ENCODE data around the gene BTG4. TPM values are rescaled to one million over a fixed set of nuclear protein-coding genes. Genes with fewer than 3 reads are reported as not detected.

BTG4 gene
- total and polyA plus RNA-seq, 2 experiments from 2014 or later: 0.21 to 0.31 TPM

DNA sequence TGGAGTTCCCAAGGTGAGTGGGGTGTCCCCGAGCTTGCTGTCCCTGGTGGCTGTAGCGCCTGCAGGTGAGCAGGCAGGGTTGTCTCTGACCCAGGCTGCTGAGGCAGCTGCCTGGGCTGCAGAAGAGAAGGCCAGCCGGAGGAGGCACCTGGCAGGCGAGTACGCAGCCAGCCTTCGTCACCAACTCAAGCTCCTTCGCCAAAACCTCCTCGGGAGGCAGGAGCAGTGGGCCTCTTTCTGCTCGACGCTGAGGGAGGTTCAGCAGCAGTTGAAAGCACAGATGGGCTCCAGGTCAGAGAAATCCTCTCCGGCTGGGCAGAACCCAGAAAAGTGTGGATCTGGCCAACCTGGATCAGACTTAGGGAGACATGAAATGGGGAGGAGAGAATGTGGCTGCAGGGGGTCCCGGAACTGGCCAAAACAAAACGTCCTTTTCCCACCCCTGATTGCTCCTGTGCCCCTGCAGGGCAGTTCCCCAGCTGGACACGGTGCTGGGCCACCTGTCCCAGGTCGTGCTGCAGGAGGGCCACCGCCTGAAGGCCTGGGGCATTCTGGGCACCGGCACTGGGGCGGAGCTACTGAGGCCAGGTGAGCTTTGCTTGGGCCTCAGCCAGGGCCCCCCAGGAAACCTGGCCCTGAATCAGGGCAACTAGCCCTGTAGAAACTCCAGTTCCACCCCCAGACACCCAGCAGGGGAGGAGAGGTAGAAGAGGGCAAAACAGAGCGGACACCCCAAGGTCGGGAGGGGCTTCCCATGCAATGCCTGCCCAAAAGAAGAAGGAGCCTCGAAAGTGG, 56.7 kb downstream of the BTG4 start:
- no peaks in the 10 kb centered on the region for H3K9me2 ChIP-seq (ENCODE audit: insufficient read depth)
- peak overlapping the region; percentile 94 for H2AFZ ChIP-seq
- Mint-ChIP-seq H3K9me3 (no peaks in the 10 kb centered on the region), H3K36me3 (ENCODE audit: low read depth) (no peaks in the 10 kb centered on the region; the same call in 2 of the 3 replicates), H3K27me3 (ENCODE audit: insufficient read depth, low read depth, poor library complexity) (peaks cover 14% of the 10 kb centered on the region), H3K4me1 (peaks cover 14% of the 10 kb centered on the region), H3K4me3 (peak overlapping the region; percentile 74), H3K27ac (no peak overlapping the region)
- DNase-seq (ENCODE audit: low spot score) (no peak), ATAC-seq (peak; percentile 55)
- H4K20me1 ChIP-seq (replicated peaks; ENCODE audit: insufficient read depth): no peaks in the 10 kb centered on the region
- H3K4me1 ChIP-seq (ENCODE audit: insufficient read depth): no peaks in the 10 kb centered on the region
- TF ChIP-seq NANOG (IDR thresholded peaks at IDR 0.05; ENCODE audit: borderline replicate concordance): no peak
- TF ChIP-seq, protein P1, sequence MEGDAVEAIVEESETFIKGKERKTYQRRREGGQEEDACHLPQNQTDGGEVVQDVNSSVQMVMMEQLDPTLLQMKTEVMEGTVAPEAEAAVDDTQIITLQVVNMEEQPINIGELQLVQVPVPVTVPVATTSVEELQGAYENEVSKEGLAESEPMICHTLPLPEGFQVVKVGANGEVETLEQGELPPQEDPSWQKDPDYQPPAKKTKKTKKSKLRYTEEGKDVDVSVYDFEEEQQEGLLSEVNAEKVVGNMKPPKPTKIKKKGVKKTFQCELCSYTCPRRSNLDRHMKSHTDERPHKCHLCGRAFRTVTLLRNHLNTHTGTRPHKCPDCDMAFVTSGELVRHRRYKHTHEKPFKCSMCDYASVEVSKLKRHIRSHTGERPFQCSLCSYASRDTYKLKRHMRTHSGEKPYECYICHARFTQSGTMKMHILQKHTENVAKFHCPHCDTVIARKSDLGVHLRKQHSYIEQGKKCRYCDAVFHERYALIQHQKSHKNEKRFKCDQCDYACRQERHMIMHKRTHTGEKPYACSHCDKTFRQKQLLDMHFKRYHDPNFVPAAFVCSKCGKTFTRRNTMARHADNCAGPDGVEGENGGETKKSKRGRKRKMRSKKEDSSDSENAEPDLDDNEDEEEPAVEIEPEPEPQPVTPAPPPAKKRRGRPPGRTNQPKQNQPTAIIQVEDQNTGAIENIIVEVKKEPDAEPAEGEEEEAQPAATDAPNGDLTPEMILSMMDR (conservative IDR thresholded peaks at IDR 0.05; ENCODE audit: low read depth in 2 of 2): no peak
- TF ChIP-seq EZH2 (IDR thresholded peaks at IDR 0.05; ENCODE audit: low read depth, unreplicated experiment): no peak
- TF ChIP-seq, protein P2, sequence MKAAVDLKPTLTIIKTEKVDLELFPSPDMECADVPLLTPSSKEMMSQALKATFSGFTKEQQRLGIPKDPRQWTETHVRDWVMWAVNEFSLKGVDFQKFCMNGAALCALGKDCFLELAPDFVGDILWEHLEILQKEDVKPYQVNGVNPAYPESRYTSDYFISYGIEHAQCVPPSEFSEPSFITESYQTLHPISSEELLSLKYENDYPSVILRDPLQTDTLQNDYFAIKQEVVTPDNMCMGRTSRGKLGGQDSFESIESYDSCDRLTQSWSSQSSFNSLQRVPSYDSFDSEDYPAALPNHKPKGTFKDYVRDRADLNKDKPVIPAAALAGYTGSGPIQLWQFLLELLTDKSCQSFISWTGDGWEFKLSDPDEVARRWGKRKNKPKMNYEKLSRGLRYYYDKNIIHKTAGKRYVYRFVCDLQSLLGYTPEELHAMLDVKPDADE (IDR thresholded peaks at IDR 0.05): no peak
- TF ChIP-seq, protein P3, sequence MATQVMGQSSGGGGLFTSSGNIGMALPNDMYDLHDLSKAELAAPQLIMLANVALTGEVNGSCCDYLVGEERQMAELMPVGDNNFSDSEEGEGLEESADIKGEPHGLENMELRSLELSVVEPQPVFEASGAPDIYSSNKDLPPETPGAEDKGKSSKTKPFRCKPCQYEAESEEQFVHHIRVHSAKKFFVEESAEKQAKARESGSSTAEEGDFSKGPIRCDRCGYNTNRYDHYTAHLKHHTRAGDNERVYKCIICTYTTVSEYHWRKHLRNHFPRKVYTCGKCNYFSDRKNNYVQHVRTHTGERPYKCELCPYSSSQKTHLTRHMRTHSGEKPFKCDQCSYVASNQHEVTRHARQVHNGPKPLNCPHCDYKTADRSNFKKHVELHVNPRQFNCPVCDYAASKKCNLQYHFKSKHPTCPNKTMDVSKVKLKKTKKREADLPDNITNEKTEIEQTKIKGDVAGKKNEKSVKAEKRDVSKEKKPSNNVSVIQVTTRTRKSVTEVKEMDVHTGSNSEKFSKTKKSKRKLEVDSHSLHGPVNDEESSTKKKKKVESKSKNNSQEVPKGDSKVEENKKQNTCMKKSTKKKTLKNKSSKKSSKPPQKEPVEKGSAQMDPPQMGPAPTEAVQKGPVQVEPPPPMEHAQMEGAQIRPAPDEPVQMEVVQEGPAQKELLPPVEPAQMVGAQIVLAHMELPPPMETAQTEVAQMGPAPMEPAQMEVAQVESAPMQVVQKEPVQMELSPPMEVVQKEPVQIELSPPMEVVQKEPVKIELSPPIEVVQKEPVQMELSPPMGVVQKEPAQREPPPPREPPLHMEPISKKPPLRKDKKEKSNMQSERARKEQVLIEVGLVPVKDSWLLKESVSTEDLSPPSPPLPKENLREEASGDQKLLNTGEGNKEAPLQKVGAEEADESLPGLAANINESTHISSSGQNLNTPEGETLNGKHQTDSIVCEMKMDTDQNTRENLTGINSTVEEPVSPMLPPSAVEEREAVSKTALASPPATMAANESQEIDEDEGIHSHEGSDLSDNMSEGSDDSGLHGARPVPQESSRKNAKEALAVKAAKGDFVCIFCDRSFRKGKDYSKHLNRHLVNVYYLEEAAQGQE (IDR thresholded peaks at IDR 0.05; ENCODE audit: unreplicated experiment): no peak
- no peak for TF ChIP-seq ZNF331 (CRISPR knock-in tag; IDR thresholded peaks at IDR 0.05; ENCODE audit: low read depth)
- TF ChIP-seq STAT1 (IDR thresholded peaks at IDR 0.05; ENCODE audit: unreplicated experiment): no peak
- TF ChIP-seq CREB1 (CRISPR knock-in tag; IDR thresholded peaks at IDR 0.05; ENCODE audit: low read depth): no peak
- TF ChIP-seq EZH2phosphoT487 (IDR thresholded peaks at IDR 0.05; ENCODE audit: unreplicated experiment): no peak
- no peaks in the 10 kb centered on the region for H3K27me3 ChIP-seq (ENCODE audit: insufficient read depth)
- H3F3A ChIP-seq (replicated peaks; ENCODE audit: low read depth): no peaks in the 10 kb centered on the region
- peak overlapping the region; percentile 54 for H3K4me3 ChIP-seq
- no peak overlapping the region for H3K27ac ChIP-seq (ENCODE audit: low read depth)
- peak overlapping the region; percentile 78 for H3K4me2 ChIP-seq
- H3K79me2 ChIP-seq (replicated peaks; ENCODE audit: insufficient read depth): no peaks in the 10 kb centered on the region
- H3K36me3 ChIP-seq (ENCODE audit: insufficient read depth): no peaks in the 10 kb centered on the region

All from GM23338 (cell line).